Kidney epithelial cell (primary cell): Measurements from ENCODE around the gene ZNF526. TPM values are rescaled to one million over a fixed set of nuclear protein-coding genes. Genes with fewer than 3 reads are reported as not detected.

Source experiments
- DNase-seq: peaks from one replicate; pipeline ENCODE4 v3.0.0-alpha.2; 2010; ENCODE audit warnings: low read depth
- H3K27me3 ChIP-seq: 2 replicates; pipeline ENCODE4 v1.6.0; 2011; ENCODE audit warnings: low read length; ENCODE audit not compliant: control insufficient read depth, insufficient read depth
- H3K36me3 ChIP-seq: 2 replicates; pipeline ENCODE4 v1.5.1; 2011; ENCODE audit warnings: low read length; ENCODE audit not compliant: control insufficient read depth, insufficient read depth
- H3K4me3 ChIP-seq: 2 replicates; pipeline ENCODE4 v1.5.1; 2011; ENCODE audit warnings: low read depth, mild to moderate bottlenecking, control low read depth, low read length
- total RNA-seq: library from RNA; depleted of rRNA; stranded (reverse); fragments of >200 nt; gene quantifications from 2 replicates; pipeline ENCODE4 v1.2.3, GENCODE V29; 2015
- TF ChIP-seq, protein P1 (sequence below): IDR thresholded peaks from 2 replicates; pipeline ENCODE4 v1.5.1; 2011; ENCODE audit warnings: mild to moderate bottlenecking, moderate library complexity, low read length, control low read depth, inconsistent platforms; ENCODE audit not compliant: insufficient read depth, poor library complexity, severe bottlenecking

ZNF526 gene
- total RNA-seq, 1 donor from 2014 or later = 6.1 TPM

DNA sequence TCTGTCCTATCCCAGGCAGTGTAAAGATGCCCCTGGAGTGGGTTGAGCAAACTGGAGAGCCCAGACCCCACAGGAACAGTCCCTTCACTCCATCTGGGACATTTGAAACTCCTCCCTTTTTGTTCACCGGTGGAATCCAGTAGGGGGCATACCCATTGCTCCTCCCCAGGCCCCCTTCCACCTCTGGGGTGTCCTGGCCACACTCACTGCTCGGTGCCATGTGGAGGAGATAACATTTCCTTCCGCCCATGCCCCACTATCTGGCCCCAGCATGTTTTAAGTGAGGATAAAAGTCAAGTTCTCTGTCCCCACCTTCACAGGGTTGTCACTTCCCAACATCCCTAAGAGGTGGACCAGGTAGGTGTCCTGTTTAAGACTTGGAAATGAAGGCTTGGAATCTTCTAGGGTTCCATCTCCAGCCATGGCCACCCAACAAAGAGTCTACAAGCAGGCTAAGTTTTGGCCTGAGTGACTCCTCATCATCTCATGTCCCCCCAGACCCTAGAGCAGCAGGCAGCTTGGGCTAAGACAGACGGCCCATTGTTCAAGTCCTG lies 9.3 kb downstream of the ZNF526 start:
- Histone ChIP-seq H3K4me3 (no peak overlapping the region), H3K36me3 (peaks cover 3% of the 10 kb centered on the region), H3K27me3 (no peaks in the 10 kb centered on the region)
- TF ChIP-seq, protein P1, sequence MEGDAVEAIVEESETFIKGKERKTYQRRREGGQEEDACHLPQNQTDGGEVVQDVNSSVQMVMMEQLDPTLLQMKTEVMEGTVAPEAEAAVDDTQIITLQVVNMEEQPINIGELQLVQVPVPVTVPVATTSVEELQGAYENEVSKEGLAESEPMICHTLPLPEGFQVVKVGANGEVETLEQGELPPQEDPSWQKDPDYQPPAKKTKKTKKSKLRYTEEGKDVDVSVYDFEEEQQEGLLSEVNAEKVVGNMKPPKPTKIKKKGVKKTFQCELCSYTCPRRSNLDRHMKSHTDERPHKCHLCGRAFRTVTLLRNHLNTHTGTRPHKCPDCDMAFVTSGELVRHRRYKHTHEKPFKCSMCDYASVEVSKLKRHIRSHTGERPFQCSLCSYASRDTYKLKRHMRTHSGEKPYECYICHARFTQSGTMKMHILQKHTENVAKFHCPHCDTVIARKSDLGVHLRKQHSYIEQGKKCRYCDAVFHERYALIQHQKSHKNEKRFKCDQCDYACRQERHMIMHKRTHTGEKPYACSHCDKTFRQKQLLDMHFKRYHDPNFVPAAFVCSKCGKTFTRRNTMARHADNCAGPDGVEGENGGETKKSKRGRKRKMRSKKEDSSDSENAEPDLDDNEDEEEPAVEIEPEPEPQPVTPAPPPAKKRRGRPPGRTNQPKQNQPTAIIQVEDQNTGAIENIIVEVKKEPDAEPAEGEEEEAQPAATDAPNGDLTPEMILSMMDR = no peak
- no peak for DNase-seq

- Histone ChIP-seq H3K4me3 (no peak overlapping the region), H3K27me3 (no peaks in the 10 kb centered on the region), H3K36me3 (peaks cover 3% of the 10 kb centered on the region)
- TF ChIP-seq, protein P1 = no peak
- no peak for DNase-seq
These were observed 9.8 kb downstream of the ZNF526 start for GRCh38 chr19:42229855-42230351.

GRCh38 chr19:42230571-42230970 lies 10.5 kb downstream of the ZNF526 start:
- TF ChIP-seq, protein P1 = no peak
- Histone ChIP-seq H3K4me3 (no peak overlapping the region), H3K36me3 (peaks cover 3% of the 10 kb centered on the region), H3K27me3 (no peaks in the 10 kb centered on the region)
- DNase-seq = no peak

- peaks cover 6% of the 10 kb centered on the region for H3K36me3 ChIP-seq
- TF ChIP-seq, protein P1 = no peak
- H3K4me3 ChIP-seq = no peak overlapping the region
- no peaks in the 10 kb centered on the region for H3K27me3 ChIP-seq
- no peak for DNase-seq
These were observed 12.3 kb downstream of the ZNF526 start for GRCh38 chr19:42232435-42232834.

DNA sequence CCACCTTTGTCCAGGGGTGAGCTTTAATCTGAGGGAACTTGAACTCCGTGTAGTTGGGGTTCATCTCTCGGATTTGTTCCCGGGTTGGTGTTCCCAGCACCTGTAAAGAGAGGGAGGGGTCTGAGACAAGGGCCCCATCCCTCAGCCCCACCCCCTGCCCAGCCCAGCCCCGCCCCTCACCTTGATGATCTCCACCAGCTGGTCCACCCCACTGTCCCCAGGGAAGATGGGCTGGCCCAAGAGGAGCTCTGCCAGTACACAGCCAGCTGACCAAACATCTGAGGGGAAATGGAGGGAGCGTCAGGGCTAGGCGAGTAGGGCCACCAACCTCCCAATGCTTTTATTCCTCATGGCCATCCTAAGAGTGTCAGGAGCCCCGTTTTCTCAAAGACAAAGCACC lies 13.0 kb downstream of the ZNF526 start:
- Histone ChIP-seq H3K27me3 (no peaks in the 10 kb centered on the region), H3K36me3 (peaks cover 6% of the 10 kb centered on the region), H3K4me3 (no peak overlapping the region)
- TF ChIP-seq, protein P1 = no peak
- no peak for DNase-seq

- TF ChIP-seq, protein P1 = no peak
- Histone ChIP-seq H3K36me3 (peaks cover 6% of the 10 kb centered on the region), H3K27me3 (no peaks in the 10 kb centered on the region), H3K4me3 (no peak overlapping the region)
- no peak for DNase-seq
These were observed 13.7 kb downstream of the ZNF526 start for GRCh38 chr19:42233678-42234292.
